Neural progenitor cell (in vitro differentiated cells): ENCODE results near the gene CDCA5.

ENCODE experiments used
- CTCF ChIP-seq: fragments of 200-600 bp; sonication (generic); IDR thresholded peaks from 2 replicates; pipeline ENCODE4 v1.5.1; 2017; ENCODE audit warnings: antibody characterized with exemption, mild to moderate bottlenecking
- EZH2 ChIP-seq: fragments of 200-600 bp; sonication (generic); IDR thresholded peaks from 2 replicates; pipeline ENCODE4 v1.6.1; 2017; ENCODE audit warnings: antibody characterized with exemption, mild to moderate bottlenecking, moderate library complexity
- EZH2phosphoT487 ChIP-seq: fragments of 200-600 bp; sonication (generic); IDR thresholded peaks from 2 replicates; pipeline ENCODE4 v1.6.1; 2017; ENCODE audit warnings: antibody characterized with exemption

- no peak for TF ChIP-seq CTCF
- TF ChIP-seq EZH2phosphoT487 = no peak
- no peak for TF ChIP-seq EZH2
These were observed 30.0 kb upstream of the CDCA5 start for GRCh38 chr11:65113839-65114238.
